Limb (tissue), 2 donors: ENCODE data around the gene RBM4.

Experiments
- DNase-seq, 2 donors: peaks; one replicate each; pipeline ENCODE4 v3.0.0-alpha.2; 2016; ENCODE audit errors: extremely low spot score in 2 of 2

The RBM4 gene

DNA sequence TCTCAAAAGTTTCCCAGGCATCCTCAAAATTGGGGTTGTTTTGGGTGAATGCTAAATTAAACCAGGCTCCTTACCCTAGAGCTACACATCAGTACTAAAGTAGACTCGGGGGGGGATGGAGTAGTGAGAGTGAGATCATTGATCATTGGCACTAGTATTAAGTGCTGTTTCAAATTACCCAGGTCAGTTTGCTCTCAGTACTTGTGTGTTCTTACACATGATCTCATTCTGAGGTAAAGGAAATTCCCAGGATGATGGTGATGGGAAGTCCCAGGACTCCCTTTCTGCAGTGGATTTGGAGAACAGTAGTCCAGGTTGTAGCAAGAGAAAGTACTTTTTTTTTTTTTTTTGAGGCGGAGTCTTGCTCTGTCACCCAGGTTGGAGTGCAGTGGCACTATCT, 12.5 kb downstream of the RBM4 start:
- DNase-seq: no peak

DNA sequence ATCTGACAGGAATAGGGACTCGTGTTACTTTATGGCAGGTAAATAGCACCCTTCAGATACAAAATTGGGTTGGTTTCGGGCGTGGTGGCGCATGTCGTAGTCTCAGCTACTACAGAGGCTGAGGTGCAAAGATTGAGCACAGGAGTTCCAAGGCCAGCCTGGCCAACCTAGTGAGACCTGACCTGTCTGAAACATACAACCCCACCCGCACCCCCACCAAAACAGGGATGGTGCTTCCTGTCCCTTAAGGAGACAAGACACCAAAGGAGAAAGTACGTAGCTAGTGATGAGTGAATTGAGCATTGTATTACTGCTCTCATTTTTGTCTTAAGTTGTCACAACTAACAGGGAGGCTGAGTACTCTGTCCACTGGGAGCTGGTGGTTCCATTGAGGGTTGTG, 14.1 kb downstream of the RBM4 start:
- no peak for DNase-seq

DNA sequence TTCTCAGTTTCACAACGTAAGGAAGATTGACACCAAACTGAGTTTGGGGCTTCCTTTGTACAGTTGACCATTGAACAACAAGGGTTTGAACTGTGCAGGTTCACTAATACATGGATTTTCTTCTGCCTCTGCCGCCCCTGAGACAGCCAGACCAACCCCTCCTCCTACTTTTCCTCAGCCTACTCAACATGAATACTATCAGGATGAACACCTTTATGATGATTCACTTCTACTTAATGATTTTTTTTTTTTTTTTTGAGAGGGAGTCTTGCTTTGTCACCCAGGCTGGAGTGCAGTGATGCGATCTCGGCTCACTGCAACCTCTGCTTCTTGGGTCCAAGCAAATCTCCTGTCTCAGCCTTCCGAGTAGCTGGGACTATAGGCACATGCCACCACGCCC, 14.6 kb downstream of the RBM4 start:
- no peak for DNase-seq

DNA sequence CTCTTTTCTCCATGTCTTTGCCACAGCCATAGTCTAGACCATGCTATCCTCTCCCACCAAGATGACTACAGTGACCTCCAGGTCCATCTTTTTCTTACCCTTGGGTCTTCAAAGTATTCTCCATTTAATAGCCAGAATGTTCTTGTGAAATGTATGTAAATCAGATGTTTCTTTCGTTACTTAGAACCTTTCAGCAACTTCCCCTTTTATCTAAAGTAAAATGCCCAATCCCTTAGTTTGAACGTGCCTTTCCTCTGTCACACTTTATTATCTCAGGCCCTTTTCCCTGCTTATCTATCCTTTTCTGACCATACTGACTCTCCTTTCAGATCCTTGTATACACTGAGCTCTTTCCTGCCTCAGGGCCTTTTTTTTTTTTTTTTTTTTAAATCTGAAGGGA, 21.3 kb downstream of the RBM4 start:
- DNase-seq: no peak

DNA sequence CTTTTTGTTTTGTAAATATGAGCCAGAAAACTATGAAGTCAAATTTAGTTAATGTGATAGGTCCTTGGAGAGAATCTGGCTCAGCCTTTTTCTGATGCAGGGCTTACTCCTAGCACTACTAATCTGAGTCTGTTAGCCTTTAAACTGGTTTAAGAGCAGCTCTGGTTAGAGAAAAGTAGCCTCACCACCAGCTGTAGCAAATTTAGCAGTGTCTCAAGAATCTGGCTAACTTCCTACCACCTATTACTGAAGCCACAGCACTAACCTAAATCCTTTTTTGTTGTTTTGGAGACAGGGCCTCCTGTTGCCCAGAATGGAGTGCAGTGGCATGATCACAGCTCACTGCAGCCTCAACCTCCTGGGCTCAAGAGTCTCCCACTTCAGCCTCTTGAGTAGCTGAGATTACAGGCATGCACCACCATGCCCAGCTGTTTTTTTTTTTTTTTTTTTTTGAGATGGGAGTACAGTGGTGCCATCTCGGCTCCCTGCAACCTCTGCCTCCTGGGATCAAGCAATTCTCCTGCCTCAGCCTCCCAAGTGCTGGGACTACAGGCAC, 25.3 kb downstream of the RBM4 start:
- no peak for DNase-seq

DNA sequence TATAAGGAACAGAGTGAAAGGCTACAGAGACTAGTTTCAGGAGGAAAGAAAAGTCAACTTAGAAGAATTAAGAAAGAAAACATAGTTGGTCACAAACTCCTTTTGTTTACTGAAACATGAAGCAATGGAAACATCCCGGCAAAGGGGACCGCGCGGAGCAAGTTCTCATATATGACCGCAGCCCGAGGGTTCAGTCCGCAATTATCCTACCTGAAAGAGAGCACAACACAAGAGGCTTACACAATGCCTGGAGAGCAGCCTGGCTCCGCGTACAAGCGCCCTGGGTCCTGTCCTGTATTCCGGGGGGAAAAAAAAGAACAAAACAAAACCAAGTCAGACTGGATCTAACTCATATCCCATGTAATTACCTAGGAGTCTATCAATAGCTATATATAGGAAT, 26.9 kb downstream of the RBM4 start:
- DNase-seq: no peak

DNA sequence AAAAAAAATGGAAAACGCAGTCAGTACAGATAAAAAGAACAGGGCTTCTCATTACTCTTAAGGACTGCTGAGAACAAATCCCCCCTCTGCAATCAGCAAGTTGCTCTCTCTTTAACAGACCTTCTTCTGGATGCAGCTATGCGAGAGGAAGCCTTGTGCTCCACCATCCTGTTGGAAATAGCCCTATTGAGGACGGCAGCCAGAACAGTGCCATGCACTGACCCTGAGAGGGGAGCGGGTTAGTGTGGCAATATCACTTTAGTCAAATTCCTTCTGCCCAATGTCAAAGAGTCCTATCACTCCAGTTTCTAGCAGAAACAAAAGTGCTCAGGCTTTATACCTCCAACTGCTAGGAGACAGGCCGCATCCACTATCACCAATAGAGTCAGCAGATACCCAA, 32.3 kb downstream of the RBM4 start:
- DNase-seq: no peak

DNA sequence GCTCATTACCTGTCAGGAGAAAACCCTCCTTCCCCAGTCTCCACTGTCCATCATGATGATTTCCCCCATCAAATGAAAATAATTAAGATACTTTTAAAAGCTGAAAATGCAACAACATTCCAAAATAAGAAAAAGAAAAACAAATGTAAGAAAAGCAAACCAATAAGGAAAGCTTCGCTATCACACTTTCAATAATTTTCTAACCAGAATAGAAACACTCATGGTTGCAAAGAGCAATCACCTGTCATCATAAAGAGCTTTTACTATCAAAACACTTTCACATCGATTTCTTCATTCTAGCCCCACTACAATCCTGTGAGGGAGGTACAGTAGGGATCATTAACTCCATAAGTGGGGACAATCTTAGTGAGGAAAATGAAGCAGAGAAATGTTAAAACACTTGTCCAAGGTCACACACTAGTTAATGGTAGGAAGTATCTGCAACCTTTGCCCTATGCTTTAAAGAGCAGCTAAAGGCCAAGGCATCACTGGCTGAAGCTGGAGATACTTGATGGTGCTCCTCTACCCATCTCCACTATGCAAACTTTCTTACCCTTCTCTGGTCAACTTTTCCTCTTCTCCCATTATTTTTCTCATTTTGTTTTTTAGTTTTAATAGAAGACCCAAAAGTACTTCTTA, 36.6 kb downstream of the RBM4 start:
- DNase-seq: no peak

DNA sequence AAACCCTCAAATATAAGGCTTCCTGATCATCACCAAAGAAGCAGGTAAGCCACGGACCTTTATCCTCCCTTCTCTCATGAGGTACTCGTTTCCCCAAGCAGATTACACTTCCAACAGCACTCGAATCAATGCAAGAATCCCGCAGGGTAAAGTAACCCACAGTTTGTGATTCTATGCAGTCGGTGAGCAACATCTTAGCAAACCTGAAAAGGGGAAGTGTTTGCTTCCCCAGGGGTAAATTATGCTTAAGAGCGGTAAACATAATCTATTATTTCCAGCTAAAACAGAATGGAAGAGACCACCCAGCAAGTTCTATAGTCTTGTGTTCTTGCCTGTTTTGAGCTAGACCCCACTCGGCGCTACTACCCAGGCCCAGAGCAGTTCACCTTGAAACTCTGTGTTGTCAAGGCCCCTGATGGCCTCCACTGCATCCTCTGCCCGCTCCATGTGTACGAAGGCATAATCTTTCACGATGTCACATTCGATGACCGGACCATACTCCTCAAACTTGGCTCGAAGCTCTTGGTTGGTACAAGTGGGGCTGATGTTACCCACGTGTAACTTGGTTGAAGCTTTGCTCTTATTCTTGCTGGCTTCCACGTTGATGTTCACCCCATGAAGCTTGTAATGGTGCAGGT, 37.9 kb downstream of the RBM4 start:
- no peak for DNase-seq

DNA sequence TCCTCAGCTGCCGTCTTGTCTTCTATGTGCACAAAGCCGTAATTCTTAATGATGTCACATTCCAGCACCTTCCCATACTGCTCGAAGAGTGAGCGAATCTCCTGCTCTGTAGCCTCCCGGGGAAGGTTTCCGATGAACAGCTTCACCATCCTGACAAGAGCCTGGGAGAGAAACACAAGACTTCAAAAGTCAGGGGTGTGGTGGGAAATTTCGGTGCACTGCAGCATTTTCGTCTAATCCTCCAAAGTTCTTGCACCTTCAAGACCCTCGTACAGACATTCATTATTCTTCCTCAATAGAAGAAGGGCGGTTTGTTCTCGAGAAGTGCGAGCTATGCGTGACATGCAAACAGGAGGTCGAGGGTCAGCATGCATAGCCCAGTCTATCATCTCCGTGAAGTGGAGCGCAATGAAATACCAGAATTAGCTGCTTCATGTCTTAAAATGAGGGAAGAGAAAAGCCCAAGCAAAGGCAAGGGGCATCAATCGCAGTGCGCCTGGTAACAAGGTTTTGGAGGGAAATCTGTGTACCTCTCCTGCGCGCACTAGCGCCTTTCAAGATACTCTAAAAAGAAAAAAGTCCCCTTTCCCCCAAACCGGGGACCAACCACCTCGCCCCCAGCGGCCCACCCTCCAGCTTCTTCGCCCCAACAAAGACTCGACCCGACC, 38.6 kb downstream of the RBM4 start:
- DNase-seq: no peak

DNA sequence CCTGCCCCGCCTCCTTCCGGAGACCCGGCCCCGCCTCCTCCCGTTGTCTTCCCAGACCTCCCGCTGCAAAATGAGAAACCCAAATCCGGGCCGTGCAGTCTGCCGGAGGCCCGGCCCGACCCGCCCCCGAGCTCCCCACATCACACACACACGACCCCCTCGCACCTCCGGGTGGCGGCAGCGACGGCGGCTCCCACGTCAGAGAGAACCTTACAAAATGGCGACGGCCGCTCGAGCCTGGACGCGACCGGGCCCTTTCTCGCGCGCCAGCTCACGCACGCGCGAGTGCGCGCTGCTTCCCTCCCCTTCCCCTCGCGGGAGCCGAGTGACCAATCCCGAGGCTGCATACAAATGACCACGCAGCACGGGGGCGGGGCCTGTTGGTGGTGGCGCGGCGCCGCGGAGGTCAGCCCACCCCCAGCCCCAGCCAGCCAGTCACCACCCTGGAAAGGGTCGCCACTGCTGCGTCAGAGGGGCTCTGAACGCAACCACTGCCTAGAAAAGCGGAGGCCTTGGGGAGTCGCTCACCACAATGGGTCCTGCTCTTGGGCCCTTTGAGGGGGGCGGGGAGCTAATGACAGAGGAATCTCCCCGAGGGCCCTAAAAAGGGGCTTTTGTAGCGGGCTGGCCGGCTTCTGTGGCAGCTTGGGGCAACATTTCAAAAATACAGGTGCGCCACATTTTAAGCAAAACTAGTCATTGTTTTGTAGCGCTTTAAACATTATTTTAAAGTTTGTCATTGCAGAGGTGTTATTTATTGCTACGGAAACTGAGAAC, 39.3 kb downstream of the RBM4 start, which contains the start of gene RBM4B:
RBM4B (minus strand) TSS at position 289 of the 777 bp plus-strand sequence. CDS start 808 bp downstream, outside the sequence.
- DNase-seq: peak; percentile 96 to 99

DNA sequence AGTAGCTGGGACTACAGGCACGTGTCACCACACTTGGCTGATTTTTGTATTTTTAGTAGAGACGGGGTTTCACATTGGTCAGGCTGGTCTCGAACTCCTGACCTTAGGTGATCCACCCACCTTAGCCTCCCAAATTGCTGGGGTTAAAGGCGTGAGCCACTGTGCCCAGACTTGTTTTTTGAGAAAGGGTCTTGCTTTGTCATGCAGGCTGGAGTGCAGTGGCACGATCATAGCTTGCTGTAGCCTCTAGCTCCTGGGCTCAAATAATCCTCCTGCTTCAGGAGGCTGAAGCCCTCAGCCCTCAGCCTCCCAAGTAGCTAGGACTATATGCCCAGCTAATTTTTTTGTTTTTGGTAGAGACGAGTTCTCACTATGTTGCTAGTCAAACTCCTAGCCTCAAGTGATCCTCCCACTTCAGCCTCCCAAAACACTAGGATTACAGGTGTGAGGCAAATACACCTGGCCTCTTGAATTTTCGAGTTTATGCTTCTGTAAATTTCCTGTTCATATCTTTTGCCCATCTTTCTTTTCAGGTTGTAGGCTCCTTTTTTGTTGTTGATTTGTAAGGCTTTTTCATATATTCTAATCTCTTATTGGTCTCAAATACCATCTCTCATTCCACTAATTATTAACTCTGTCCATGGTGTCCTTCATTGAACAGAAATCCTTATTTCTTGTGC, 42.6 kb downstream of the RBM4 start:
- no peak for DNase-seq

DNA sequence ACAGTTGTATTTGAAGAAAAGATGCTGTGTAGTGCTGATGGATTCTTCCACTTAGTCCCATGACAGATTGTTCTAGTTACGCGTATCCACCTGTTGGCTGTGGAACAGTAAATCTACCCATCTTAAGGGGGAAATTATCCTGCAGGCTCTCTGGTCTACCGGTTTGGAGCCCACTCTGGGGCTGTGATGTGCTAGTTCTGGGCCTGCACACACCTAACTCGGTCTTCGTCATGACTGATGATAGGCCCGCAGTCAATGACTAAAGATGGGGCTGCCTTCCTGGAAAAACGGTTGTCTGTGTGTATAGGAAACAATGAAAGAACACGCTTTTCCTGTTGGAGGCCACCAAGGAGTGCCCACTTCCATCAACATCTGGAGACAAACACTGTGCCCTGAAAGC, 45.4 kb downstream of the RBM4 start:
- DNase-seq: no peak

DNA sequence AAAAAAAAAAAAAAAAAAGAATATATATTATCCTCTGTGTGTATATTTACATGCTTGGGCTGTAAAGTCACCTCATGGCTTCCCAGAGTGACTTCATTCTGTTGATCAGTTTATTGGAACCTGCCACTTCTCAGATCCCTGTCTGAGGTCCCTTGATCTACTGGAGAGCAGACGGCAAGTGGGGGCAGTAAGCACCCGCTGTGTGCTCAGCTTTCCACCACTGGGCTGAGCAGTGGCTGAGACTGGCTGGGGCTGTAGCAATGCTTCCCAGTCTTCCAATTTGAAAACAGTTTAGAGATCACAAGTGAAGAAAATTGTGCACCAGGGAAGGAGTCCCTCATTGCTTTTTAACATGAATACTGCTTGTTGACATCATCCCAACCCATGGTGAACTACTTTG, 46.1 kb downstream of the RBM4 start:
- DNase-seq: no peak

DNA sequence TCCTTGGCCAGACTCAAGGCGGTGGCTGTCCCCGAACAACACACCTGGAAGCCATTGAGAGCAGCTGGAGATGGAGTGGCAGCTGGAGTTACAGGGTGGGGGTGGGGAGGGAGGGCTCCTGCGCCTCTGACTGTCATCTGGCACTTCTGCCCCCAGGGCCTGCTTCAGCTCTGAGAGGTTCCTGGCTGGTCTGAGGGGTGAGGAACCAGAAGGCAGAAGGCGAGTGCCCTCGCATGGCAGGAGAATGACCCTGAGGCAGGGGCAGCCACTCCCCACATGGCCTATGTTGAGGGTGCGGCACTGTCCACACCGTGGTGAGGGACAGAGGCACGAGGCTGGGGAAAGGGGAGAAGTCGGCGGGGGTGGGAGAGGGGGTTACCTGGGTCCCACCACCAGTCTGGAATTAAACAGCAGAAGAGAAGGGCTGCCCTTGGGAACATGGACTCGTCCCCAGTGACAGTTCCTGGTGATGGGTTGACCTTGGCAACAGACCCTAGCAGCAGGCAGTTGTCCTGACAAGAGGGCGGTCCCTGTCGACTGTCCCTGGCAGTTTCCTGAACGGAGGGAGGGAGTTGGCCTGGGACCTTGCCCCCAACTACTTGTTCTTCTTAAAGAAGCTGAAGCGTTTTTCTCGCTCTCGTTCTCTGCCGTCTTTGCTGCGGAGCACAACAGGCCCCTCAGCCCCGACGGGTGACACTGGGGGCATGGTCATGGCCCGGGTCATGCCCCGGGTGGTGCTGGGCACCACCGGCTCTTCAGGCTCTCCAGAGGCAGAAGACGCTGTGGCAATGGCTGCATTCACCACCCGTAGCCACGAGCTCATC, 47.0 kb downstream of the RBM4 start:
- DNase-seq: no peak

DNA sequence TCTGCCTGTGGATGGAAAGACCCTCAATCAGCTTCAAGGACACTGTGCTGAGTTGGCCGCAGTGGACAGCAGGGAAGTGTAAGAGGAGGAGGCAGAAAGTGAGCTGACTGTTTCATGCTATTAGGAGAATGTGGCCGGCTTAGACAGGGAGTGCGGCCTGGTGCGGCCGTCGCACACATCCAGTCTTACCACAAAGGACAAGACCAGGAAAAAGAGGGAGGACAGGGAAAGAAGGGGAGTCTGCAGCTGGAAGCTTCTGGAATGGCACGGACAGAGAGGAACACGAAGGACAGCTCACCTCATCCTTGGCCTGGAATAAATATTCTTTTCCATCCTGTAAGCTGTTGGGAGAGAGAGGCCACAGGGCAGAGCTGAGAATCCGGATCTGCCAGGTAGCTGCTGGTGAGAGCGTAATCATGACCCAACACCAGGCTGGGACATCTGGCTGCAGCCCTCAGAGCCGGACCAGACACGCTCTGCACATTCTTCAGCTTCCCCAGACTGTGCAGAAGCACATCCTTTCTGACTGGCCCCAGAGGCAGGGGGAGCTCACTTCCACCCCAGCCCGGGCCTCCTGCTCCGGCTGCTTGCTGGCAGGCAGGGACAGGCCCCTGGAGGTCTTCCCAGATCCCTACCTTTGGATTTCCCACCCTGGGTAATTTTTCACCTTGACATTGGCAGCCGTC, 47.7 kb downstream of the RBM4 start:
- no peak for DNase-seq

DNA sequence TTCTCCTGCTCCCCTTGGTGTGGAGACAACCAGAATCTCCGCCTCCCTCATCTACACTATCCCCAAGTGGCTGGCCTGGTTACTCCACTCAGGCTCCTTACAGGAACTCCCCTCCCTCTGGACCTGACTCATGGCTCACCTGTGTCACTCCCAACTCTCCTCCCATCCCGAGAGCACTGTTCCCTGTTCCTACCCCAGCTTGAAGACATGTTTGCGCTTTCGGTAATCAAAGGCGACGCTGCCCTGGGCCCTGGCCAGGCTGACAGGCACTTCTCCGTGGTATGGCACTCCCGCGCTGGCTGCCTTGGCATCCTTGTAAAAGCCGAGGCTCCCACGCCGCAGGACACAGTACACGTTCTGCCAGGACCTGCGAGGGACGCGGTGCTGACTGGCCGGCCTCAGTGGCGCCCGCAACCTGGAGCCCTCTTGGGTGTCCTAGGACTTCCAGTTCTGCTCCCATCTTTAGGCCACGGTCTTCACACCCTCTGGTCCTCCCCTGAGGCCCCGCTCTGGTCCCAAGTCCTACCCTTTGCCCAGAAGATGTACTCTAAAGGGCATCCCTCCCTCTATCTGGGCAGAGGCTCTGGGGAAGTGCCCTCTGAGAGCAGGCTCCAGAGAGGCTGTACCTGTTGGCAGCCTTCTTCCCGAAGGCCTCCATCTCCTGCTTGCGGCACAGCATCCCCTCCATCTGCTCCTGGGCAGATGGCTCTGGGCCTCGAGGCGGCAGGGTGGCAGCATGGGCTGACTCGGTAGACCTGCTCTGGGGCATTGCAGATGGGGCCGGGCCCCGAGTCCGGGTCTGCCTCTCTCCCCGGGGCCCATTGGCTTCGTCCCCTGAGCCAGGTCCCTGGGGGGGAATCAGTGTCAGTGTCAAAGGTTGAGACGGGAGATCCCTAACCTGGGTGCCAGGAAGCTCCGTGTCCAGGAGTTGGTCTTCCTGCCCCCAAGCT, 48.6 kb downstream of the RBM4 start:
- no peak for DNase-seq

DNA sequence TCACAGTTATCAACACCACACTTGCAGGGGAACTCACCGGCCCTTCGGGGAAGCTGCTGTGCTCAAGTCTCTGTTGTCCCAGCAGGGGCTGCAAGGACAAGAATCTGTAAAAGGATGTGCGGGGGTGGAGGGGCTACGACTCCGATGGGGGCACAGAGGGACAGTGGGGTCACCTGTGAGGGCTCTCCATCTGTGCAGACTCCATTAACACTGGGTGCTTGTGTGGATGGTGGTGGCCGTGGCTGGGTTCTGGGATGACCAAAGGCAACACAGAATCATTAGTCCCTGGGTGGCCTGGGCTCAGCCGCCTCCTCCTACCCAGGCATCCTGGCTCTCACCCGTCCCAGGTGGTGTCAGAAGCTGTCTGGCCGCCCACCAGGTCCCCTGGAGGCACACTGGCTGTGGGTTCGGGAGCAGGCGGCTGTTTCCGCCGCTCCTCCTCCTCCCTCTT, 49.4 kb downstream of the RBM4 start:
- no peak for DNase-seq
